Neuronal stem cell (in vitro differentiated cells): ENCODE data around the gene RNF13.

Experiments used
- DNase-seq: peaks from one replicate; pipeline ENCODE4 v3.0.0-alpha.2; 2013; ENCODE audit warnings: low spot score
- H2AFZ ChIP-seq: one replicate; pipeline ENCODE4 v1.6.1; 2013; ENCODE audit warnings: mild to moderate bottlenecking, low read length, inconsistent platforms
- H2AK5ac ChIP-seq: 2 replicates; pipeline ENCODE4 v1.6.1; 2013; ENCODE audit warnings: low read depth, mild to moderate bottlenecking, inconsistent platforms, low read length, moderate library complexity, mixed read lengths
- H2BK120ac ChIP-seq: 2 replicates; pipeline ENCODE4 v1.6.1; 2013; ENCODE audit warnings: low read depth, mild to moderate bottlenecking, inconsistent platforms, low read length, moderate library complexity, mixed read lengths
- H2BK12ac ChIP-seq: one replicate; pipeline ENCODE4 v1.6.1; 2013; ENCODE audit warnings: low read length, inconsistent platforms
- H2BK15ac ChIP-seq: 2 replicates; pipeline ENCODE4 v1.6.1; 2013; ENCODE audit warnings: mild to moderate bottlenecking, low read length, inconsistent platforms, mixed read lengths
- H2BK5ac ChIP-seq: one replicate; pipeline ENCODE4 v1.6.1; 2013; ENCODE audit warnings: inconsistent platforms, mild to moderate bottlenecking, low read length, moderate library complexity
- H3K14ac ChIP-seq: one replicate; pipeline ENCODE4 v1.6.1; 2013; ENCODE audit warnings: low read length, inconsistent platforms
- H3K18ac ChIP-seq: 2 replicates; pipeline ENCODE4 v1.6.1; 2013; ENCODE audit warnings: low read length, inconsistent platforms
- H3K23ac ChIP-seq: 2 replicates; pipeline ENCODE4 v1.6.1; 2013; ENCODE audit warnings: low read depth, mild to moderate bottlenecking, mixed read lengths, low read length, inconsistent platforms; ENCODE audit not compliant: poor library complexity
- H3K27ac ChIP-seq: replicated peaks from 3 replicates; pipeline ENCODE4 v1.5.1; 2013; ENCODE audit warnings: low read length, inconsistent platforms
- H3K27me3 ChIP-seq, 3 experiments: 2 replicates each; pipeline ENCODE4 v1.6.1; 2013; ENCODE audit warnings: low read length in 3 of 3, mild to moderate bottlenecking in 2 of 3, inconsistent platforms in 1 of 3, low read depth in 1 of 3, mixed read lengths in 1 of 3, moderate library complexity in 1 of 3; ENCODE audit not compliant: control insufficient read depth in 3 of 3, insufficient read depth in 3 of 3
- H3K36me3 ChIP-seq, 2 donors: replicated peaks in 1 of 2; 2 replicates each; pipeline ENCODE4 v1.6.1; 2013; ENCODE audit warnings: low read length in 2 of 2; ENCODE audit not compliant: control insufficient read depth in 2 of 2, insufficient read depth in 2 of 2
- H3K4ac ChIP-seq: 2 replicates; pipeline ENCODE4 v1.6.1; 2013; ENCODE audit warnings: inconsistent platforms, mild to moderate bottlenecking, low read length, moderate library complexity
- H3K4me1 ChIP-seq, 2 donors: 1 replicate in 1 of 2; 2 replicates in 1 of 2; pipeline ENCODE4 v1.6.1; 2013; ENCODE audit warnings: low read length in 2 of 2, low read depth in 1 of 2; ENCODE audit not compliant: control insufficient read depth in 2 of 2, insufficient read depth in 1 of 2
- H3K4me2 ChIP-seq: one replicate; pipeline ENCODE4 v1.6.1; 2013; ENCODE audit warnings: mild to moderate bottlenecking, low read length, inconsistent platforms; ENCODE audit not compliant: insufficient read depth, poor library complexity, severe bottlenecking
- H3K4me3 ChIP-seq, 2 donors: 2 replicates each; pipeline ENCODE4 v1.5.1; 2013; ENCODE audit warnings: low read length in 2 of 2, mild to moderate bottlenecking in 2 of 2, inconsistent platforms in 1 of 2, moderate library complexity in 1 of 2
- H3K79me1 ChIP-seq: one replicate; pipeline ENCODE4 v1.6.1; 2013; ENCODE audit warnings: low read depth, mild to moderate bottlenecking, inconsistent platforms, low read length, moderate library complexity
- H3K9ac ChIP-seq: one replicate; pipeline ENCODE4 v1.6.1; 2013; ENCODE audit warnings: mild to moderate bottlenecking, low read depth, low read length, inconsistent platforms; ENCODE audit not compliant: poor library complexity
- H3K9me3 ChIP-seq, 2 donors: replicated peaks in 1 of 2; 2 replicates each; pipeline versions ENCODE3 to v1.6.1; 2013; ENCODE audit warnings: low read length in 2 of 2, mild to moderate bottlenecking in 2 of 2, inconsistent platforms in 1 of 2, low read depth in 1 of 2, mixed read lengths in 1 of 2, moderate library complexity in 1 of 2; ENCODE audit not compliant: control insufficient read depth in 2 of 2, insufficient read depth in 1 of 2
- H4K8ac ChIP-seq: one replicate; pipeline ENCODE4 v1.6.1; 2013; ENCODE audit warnings: low read depth, mild to moderate bottlenecking, inconsistent platforms, low read length, moderate library complexity
- H4K91ac ChIP-seq: one replicate; pipeline ENCODE4 v1.6.1; 2013; ENCODE audit warnings: low read length, low read depth, mild to moderate bottlenecking, inconsistent platforms; ENCODE audit not compliant: poor library complexity
- WGBS, 2 donors: extraction: QIAGEN DNeasy Blood & Tissue Kit; methylation state at CpG; one replicate each; pipeline ENCODE4 v1.1.7; 2013; ENCODE audit warnings: missing lambda C conversion rate in 2 of 2, mixed read lengths in 1 of 2; ENCODE audit not compliant: insufficient read length in 2 of 2, insufficient replicate concordance in 1 of 2; ENCODE audit errors: extremely low coverage in 2 of 2; 5-methylcytosine and 5-hydroxymethylcytosine counted together

The RNF13 gene

GRCh38 chr3:149848238-149848637, 35.2 kb downstream of the RNF13 start:
- H3K36me3 ChIP-seq = peaks cover 4 to 18% of the 10 kb centered on the region in 2 donors
- H2BK12ac ChIP-seq = no peak overlapping the region
- H4K91ac ChIP-seq = no peak overlapping the region
- no peak overlapping the region for H3K4me3 ChIP-seq
- no peak overlapping the region for H2BK120ac ChIP-seq
- peaks cover 0 to 2% of the 10 kb centered on the region in 2 donors for H3K4me1 ChIP-seq
- no peak overlapping the region for H2AK5ac ChIP-seq
- no peak overlapping the region for H4K8ac ChIP-seq
- no peaks in the 10 kb centered on the region for H3K27me3 ChIP-seq
- H3K4me2 ChIP-seq = no peak overlapping the region
- H3K27ac ChIP-seq = no peak overlapping the region
- H3K4ac ChIP-seq = no peak overlapping the region
- no peak overlapping the region for H3K9ac ChIP-seq
- H2BK5ac ChIP-seq = no peak overlapping the region
- H3K18ac ChIP-seq = no peak overlapping the region
- H3K23ac ChIP-seq = no peak overlapping the region
- WGBS, 2 donors = no CpG with 5 or more reads among the region's 1 CpG
- no peaks in the 10 kb centered on the region for H3K79me1 ChIP-seq
- no peak overlapping the region for H3K14ac ChIP-seq
- H3K9me3 ChIP-seq = no peaks in the 10 kb centered on the region
- H2BK15ac ChIP-seq = no peak overlapping the region
- DNase-seq = no peak
- no peak overlapping the region for H2AFZ ChIP-seq

- no peak overlapping the region for H4K91ac ChIP-seq
- H3K9me3 ChIP-seq = no peaks in the 10 kb centered on the region
- H2BK5ac ChIP-seq = no peak overlapping the region
- no peak overlapping the region for H2BK15ac ChIP-seq
- no peaks in the 10 kb centered on the region for H3K27me3 ChIP-seq
- no peak overlapping the region for H4K8ac ChIP-seq
- H3K27ac ChIP-seq = no peak overlapping the region
- H2AK5ac ChIP-seq = no peak overlapping the region
- H3K14ac ChIP-seq = no peak overlapping the region
- no peak overlapping the region for H2BK120ac ChIP-seq
- peaks cover 0 to 2% of the 10 kb centered on the region in 2 donors for H3K4me1 ChIP-seq
- no peak for DNase-seq
- no peak overlapping the region for H3K23ac ChIP-seq
- H3K4me2 ChIP-seq = no peak overlapping the region
- WGBS, 2 donors = no CpG with 5 or more reads among the region's 1 CpG
- H2BK12ac ChIP-seq = no peak overlapping the region
- no peak overlapping the region for H3K4me3 ChIP-seq
- no peak overlapping the region for H3K18ac ChIP-seq
- no peaks in the 10 kb centered on the region for H3K79me1 ChIP-seq
- peaks cover 4 to 18% of the 10 kb centered on the region in 2 donors for H3K36me3 ChIP-seq
- H3K4ac ChIP-seq = no peak overlapping the region
- no peak overlapping the region for H2AFZ ChIP-seq
- no peak overlapping the region for H3K9ac ChIP-seq
Measured at GRCh38 chr3:149848688-149849087, 35.7 kb downstream of the RNF13 start.

DNA sequence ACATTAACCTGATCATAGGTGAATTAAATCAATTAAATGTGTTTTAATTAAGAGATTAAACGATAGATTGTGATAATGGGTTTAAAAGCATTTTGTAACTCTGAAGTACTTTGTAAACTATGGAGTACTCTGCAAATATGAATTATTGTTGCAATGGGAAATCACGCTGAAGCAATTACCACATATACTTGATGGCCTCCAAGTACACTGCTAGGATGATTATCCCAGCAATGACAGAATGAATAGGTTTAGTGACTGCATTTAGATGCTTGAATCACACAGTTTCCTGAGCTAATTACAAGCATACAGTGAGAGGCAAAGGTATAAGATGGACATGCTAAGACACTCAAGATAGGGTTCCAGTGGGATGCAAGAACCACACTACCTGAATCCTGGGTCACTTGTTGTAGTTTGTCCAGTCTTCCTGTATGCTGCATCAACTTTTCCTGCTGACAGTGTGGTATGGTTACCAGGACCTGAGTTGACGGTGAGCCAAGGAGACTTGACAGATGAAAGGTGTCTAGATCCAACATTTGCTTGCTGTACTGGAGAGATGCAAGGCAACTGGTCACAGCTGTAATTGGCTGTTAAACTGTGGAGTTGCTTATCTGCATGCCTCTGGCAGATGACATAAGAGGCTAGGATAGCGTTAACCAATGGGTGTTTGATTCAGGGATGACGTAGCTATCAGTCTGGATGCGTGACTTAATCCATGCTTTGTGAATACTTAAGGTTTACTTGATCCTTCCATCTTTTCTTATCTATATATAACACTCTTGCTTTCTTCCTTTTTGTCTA, 38.0 kb downstream of the RNF13 start:
- Histone ChIP-seq H3K4me1 (peaks cover 0 to 2% of the 10 kb centered on the region in 2 donors), H3K79me1 (no peaks in the 10 kb centered on the region), H2BK120ac (no peak overlapping the region), H3K23ac (no peak overlapping the region), H3K36me3 (peaks cover 7 to 33% of the 10 kb centered on the region in 2 donors), H3K9me3 (no peaks in the 10 kb centered on the region), H3K14ac (no peak overlapping the region), H2BK12ac (no peak overlapping the region), H3K9ac (no peak overlapping the region), H3K4ac (no peak overlapping the region), H3K4me3 (no peak overlapping the region), H2BK5ac (no peak overlapping the region), H4K91ac (peak overlapping the region; percentile 9), H3K27ac (no peak overlapping the region), H2AFZ (no peak overlapping the region), H2BK15ac (no peak overlapping the region), H2AK5ac (no peak overlapping the region), H3K18ac (no peak overlapping the region), H3K4me2 (no peak overlapping the region), H3K27me3 (no peaks in the 10 kb centered on the region), H4K8ac (no peak overlapping the region)
- WGBS, 2 donors = 100% methylated on average over 1 of the region's 6 CpGs
- no peak for DNase-seq

DNA sequence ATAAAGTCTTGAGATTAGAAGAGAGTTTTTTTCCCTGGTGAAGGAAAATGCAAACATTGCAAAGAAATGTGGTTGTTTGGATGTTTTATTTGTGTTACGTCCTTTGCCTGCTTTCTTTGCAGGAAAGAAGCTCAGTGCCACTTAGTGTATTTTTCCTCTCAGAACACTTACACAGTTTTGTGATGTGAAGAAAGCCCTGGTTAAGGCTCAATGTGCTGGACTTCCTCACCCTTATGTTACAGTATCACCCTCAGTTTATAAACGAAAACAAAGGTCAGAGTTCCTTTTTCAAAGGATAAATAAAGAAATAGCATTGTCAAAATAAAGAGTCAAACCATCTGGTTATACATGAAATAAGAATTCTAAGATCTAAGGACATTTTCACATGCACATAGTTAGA, 45.9 kb downstream of the RNF13 start:
- H2BK12ac ChIP-seq = no peak overlapping the region
- no peak for DNase-seq
- no peak overlapping the region for H3K14ac ChIP-seq
- H3K27ac ChIP-seq = no peak overlapping the region
- no peaks in the 10 kb centered on the region for H3K79me1 ChIP-seq
- H2AFZ ChIP-seq = no peak overlapping the region
- H3K4me2 ChIP-seq = no peak overlapping the region
- H3K4me3 ChIP-seq = no peak overlapping the region
- no peak overlapping the region for H3K9ac ChIP-seq
- no peaks in the 10 kb centered on the region for H3K9me3 ChIP-seq
- H3K18ac ChIP-seq = no peak overlapping the region
- peaks cover 3 to 17% of the 10 kb centered on the region in 2 donors for H3K36me3 ChIP-seq
- H2BK5ac ChIP-seq = no peak overlapping the region
- peaks cover 0 to 2% of the 10 kb centered on the region in 2 donors for H3K4me1 ChIP-seq
- H3K4ac ChIP-seq = no peak overlapping the region
- H3K23ac ChIP-seq = no peak overlapping the region
- no peak overlapping the region for H2AK5ac ChIP-seq
- H4K8ac ChIP-seq = no peak overlapping the region
- no peak overlapping the region for H2BK15ac ChIP-seq
- WGBS, 2 donors = no CpG with 5 or more reads among the region's 2 CpGs
- H3K27me3 ChIP-seq = no peaks in the 10 kb centered on the region
- no peak overlapping the region for H2BK120ac ChIP-seq
- H4K91ac ChIP-seq = no peak overlapping the region
